GM12878 (cell line): ENCODE measurements around the gene SLC15A1. TPM values are rescaled to one million over a fixed set of nuclear protein-coding genes. Genes with fewer than 3 reads are reported as not detected.

Experiments
- ATAC-seq: fragments of 200-7000 bp; cut with Tn5 transposase; 3 replicates; pipeline ENCODE4 v1.9.1; 2020; ENCODE audit warnings: mild to moderate bottlenecking, moderate library complexity
- BruUV-seq: library from RNA; stranded (reverse); fragments of 400-500 nt; replicated peaks from 2 replicates; lab custom pipeline; 2021; lab: Mats Ljungman, UMichigan
- CTCF ChIA-PET: fragments of 300-600 bp; sonication (Branson Sonifier 250); formaldehyde crosslinking; extraction: SDS; loops from one replicate; lab custom pipeline; 2021; ENCODE audit warnings: inconsistent platforms; lab: Yijun Ruan, JAX
- POLR2A ChIA-PET: fragments of 350-600 bp; formaldehyde crosslinking; extraction: SDS; loops from one replicate; lab custom pipeline; 2021; ENCODE audit warnings: inconsistent platforms; lab: Charles Lee
- RAD21 ChIA-PET: fragments of 300-600 bp; sonication (Branson Sonifier 250); formaldehyde crosslinking; loops from one replicate; lab custom pipeline; 2023; ENCODE audit warnings: antibody characterized with exemption; ENCODE audit not compliant: unreplicated experiment; lab: Charles Lee
- SMC1A ChIA-PET: fragments of 300-600 bp; sonication (Branson Sonifier 250); formaldehyde crosslinking; loops from one replicate; lab custom pipeline; 2023; ENCODE audit not compliant: unreplicated experiment, uncharacterized antibody; lab: Charles Lee
- DNase-seq: peaks from one replicate; pipeline ENCODE4 v3.0.0-alpha.2; 2011; ENCODE audit warnings: low read depth, low spot score
- FAIRE-seq: peaks from 3 replicates; lab custom pipeline; 2011; peaks lifted over from hg19 to GRCh38; lab: Jason Lieb, UNC
- H2AFZ ChIP-seq: 2 replicates; pipeline ENCODE4 v1.6.0; 2011; ENCODE audit warnings: low read depth, low read length, control low read depth; ENCODE audit not compliant: control insufficient read depth
- H3K27ac ChIP-seq: 2 replicates; pipeline ENCODE4 v1.5.1; 2011; ENCODE audit warnings: control low read depth; ENCODE audit not compliant: control insufficient read depth, insufficient read depth
- H3K27me3 ChIP-seq, 2 experiments: replicated peaks in 1 of 2; 2 replicates each; pipeline versions ENCODE4 v1.6.0 to v1.6.1; 2011; ENCODE audit warnings: low read length in 1 of 2; ENCODE audit not compliant: control insufficient read depth in 2 of 2, insufficient read depth in 2 of 2
- H3K36me3 ChIP-seq, 2 experiments: 2 replicates each; pipeline ENCODE4 v1.5.1; 2011; ENCODE audit warnings: low read length in 1 of 2; ENCODE audit not compliant: control insufficient read depth in 2 of 2, insufficient read depth in 2 of 2
- H3K4me1 ChIP-seq: 2 replicates; pipeline ENCODE4 v1.6.1; 2011; ENCODE audit warnings: mild to moderate bottlenecking, low read length, moderate library complexity, mixed read lengths; ENCODE audit not compliant: control insufficient read depth, insufficient read depth
- H3K4me2 ChIP-seq: 2 replicates; pipeline ENCODE4 v1.6.0; 2011; ENCODE audit warnings: control low read depth; ENCODE audit not compliant: control insufficient read depth, insufficient read depth
- H3K4me3 ChIP-seq: fragments of 200-600 bp; sonication (generic); 2 replicates; pipeline ENCODE4 v1.5.1; 2016
- H3K79me2 ChIP-seq: 2 replicates; pipeline ENCODE4 v1.6.0; 2011; ENCODE audit warnings: low read length; ENCODE audit not compliant: control insufficient read depth, insufficient read depth
- H3K9ac ChIP-seq: 2 replicates; pipeline ENCODE4 v1.8.0; 2011; ENCODE audit warnings: low read length, control low read depth, mixed read lengths; ENCODE audit not compliant: control insufficient read depth, insufficient read depth
- H3K9me3 ChIP-seq: replicated peaks from 3 replicates; pipeline ENCODE4 v1.5.1; 2011; ENCODE audit warnings: mild to moderate bottlenecking, low read length; ENCODE audit not compliant: control insufficient read depth, insufficient read depth
- H4K20me1 ChIP-seq: 2 replicates; pipeline ENCODE4 v1.6.0; 2011; ENCODE audit not compliant: control insufficient read depth, insufficient read depth
- FOXK2 ChIP-seq: fragments of 450-650 bp; IDR thresholded peaks from 2 replicates; pipeline ENCODE4 v1.6.1; 2017; ENCODE audit warnings: mild to moderate bottlenecking, moderate library complexity
- FOXM1 ChIP-seq: IDR thresholded peaks from 2 replicates; pipeline ENCODE4 v1.6.1; 2012; ENCODE audit warnings: low read depth, mild to moderate bottlenecking, inconsistent platforms, low read length, moderate library complexity
- GABPA ChIP-seq: IDR thresholded peaks from 2 replicates; pipeline ENCODE4 v1.6.1; 2014; ENCODE audit warnings: antibody characterized with exemption, low read depth, mild to moderate bottlenecking, inconsistent platforms
- HDGF ChIP-seq: fragments of 450-650 bp; IDR thresholded peaks from 2 replicates; pipeline ENCODE4 v1.6.1; 2016; ENCODE audit warnings: antibody characterized with exemption
- HSF1 ChIP-seq: fragments of 150-350 bp; IDR thresholded peaks from 2 replicates; pipeline ENCODE4 v1.6.1; 2014; ENCODE audit warnings: mild to moderate bottlenecking, low read depth, low read length
- IKZF1 ChIP-seq: fragments of 450-650 bp; conservative IDR thresholded peaks from 2 replicates; pipeline ENCODE4 v1.6.1; 2017; ENCODE audit warnings: antibody characterized with exemption, mild to moderate bottlenecking
- IRF3 ChIP-seq: fragments of 450-650 bp; IDR thresholded peaks from 2 replicates; pipeline ENCODE4 v1.6.1; 2014; ENCODE audit warnings: mild to moderate bottlenecking
- MLLT1 ChIP-seq: fragments of 450-650 bp; IDR thresholded peaks from 2 replicates; pipeline ENCODE4 v1.6.1; 2016; ENCODE audit warnings: mild to moderate bottlenecking
- MTA2 ChIP-seq: fragments of 450-650 bp; IDR thresholded peaks from 2 replicates; pipeline ENCODE4 v1.6.1; 2016; ENCODE audit warnings: low read depth, mild to moderate bottlenecking, moderate library complexity
- MTA3 ChIP-seq: IDR thresholded peaks from 2 replicates; pipeline ENCODE4 v1.6.1; 2012; ENCODE audit warnings: low read length, inconsistent platforms, borderline replicate concordance
- POLR2AphosphoS2 ChIP-seq: IDR thresholded peaks from 2 replicates; pipeline ENCODE4 v1.6.1; 2011; ENCODE audit warnings: low read depth, mild to moderate bottlenecking, low read length, improper control_type of control experiment, moderate library complexity
- SUPT20H ChIP-seq: IDR thresholded peaks from 2 replicates; pipeline ENCODE4 v1.6.1; 2011; ENCODE audit warnings: low read depth, mild to moderate bottlenecking, low read length, moderate library complexity, borderline replicate concordance; ENCODE audit not compliant: control insufficient read depth
- ZBTB11 ChIP-seq: fragments of 450-650 bp; formaldehyde crosslinking; IDR thresholded peaks from 2 replicates; pipeline ENCODE4 v1.5.0; 2022; ENCODE audit warnings: mild to moderate bottlenecking, missing genetic modification characterization
- WGBS: methylation state at CpG from one replicate; pipeline ENCODE4 v1.1.6; 2016; ENCODE audit warnings: low lambda C conversion rate; ENCODE audit not compliant: insufficient replicate concordance, insufficient coverage; ENCODE audit errors: missing lambda C conversion rate; 5-methylcytosine and 5-hydroxymethylcytosine counted together
- in situ Hi-C: fragments of 300-500 bp; cut with MboI; formaldehyde crosslinking; loops from 9 replicates; pipeline ENCODE4 v1.14.3; 2018; ENCODE audit warnings: mixed read lengths
- intact Hi-C: fragments of 100-400 bp; cut with micrococcal nuclease; formaldehyde crosslinking; loops from one replicate; pipeline ENCODE4 v1.14.2; 2022; ENCODE audit not compliant: unreplicated experiment
- polyA plus RNA-seq, 11 experiments: library from polyadenylated mRNA; depleted of rRNA in 4 of 11; unstranded in 6 of 11; stranded (reverse) in 5 of 11; fragments of >200 nt; fragmentation: Nextera tagmentation in 4 of 11; fragmentation: Illumina TruSeq in 1 of 11; extraction: Ambion mirVana in 4 of 11; extraction: Trizol in 1 of 11; gene quantifications; 1 replicate in 1 of 11; 2 replicates in 10 of 11; pipeline versions ENCODE4 v1.2.1 to v1.2.3, GENCODE V29; 2011 to 2016; ENCODE audit warnings: inconsistent platforms in 2 of 11, missing spikeins in 2 of 11, low read depth in 1 of 11
- total RNA-seq, 4 experiments: library from RNA; depleted of rRNA in 3 of 4; stranded (reverse); fragments of >200 nt in 3 of 4; fragmentation: Illumina TruSeq in 1 of 4; extraction: Trizol in 1 of 4; gene quantifications; 2 replicates each; pipeline versions ENCODE4 v1.2.1 to v1.2.3, GENCODE V29; 2013 to 2021

SLC15A1 gene
- total and polyA plus RNA-seq, 10 of the 15 experiments (the other 5 are each of a cell fraction or from before 2014, with no cell fraction given) = not detected

GRCh38 chr13:98740131-98740530 lies 12.3 kb downstream of the SLC15A1 start:
- ATAC-seq = no peak
- no peaks in the 10 kb centered on the region for H4K20me1 ChIP-seq
- H3K4me2 ChIP-seq = no peak overlapping the region
- WGBS = 23% methylated on average over 8 of the region's 8 CpGs
- no TSS peak for BruUV-seq
- H3K4me3 ChIP-seq = no peak overlapping the region
- no peak overlapping the region for H2AFZ ChIP-seq
- DNase-seq = no peak
- FAIRE-seq = no peak
- no peaks in the 10 kb centered on the region; a peak in 2 of 4 replicates for H3K27me3 ChIP-seq
- SMC1A ChIA-PET = no interaction called here
- intact Hi-C loops = no loop called here
- H3K27ac ChIP-seq = no peak overlapping the region
- H3K36me3 ChIP-seq = no peaks in the 10 kb centered on the region
- no peaks in the 10 kb centered on the region; the same call in 2 of the 3 replicates for H3K9me3 ChIP-seq
- H3K9ac ChIP-seq = no peak overlapping the region
- RAD21 ChIA-PET = no interaction called here
- no peaks in the 10 kb centered on the region for H3K4me1 ChIP-seq
- H3K79me2 ChIP-seq = no peaks in the 10 kb centered on the region
- in situ Hi-C loops = no loop called here
- CTCF ChIA-PET = no interaction called here
- POLR2A ChIA-PET = no interaction called here
- no peak for TF ChIP-seq IRF3
- TF ChIP-seq HSF1 = no peak
- TF ChIP-seq HDGF = no peak
- TF ChIP-seq POLR2AphosphoS2 = no peak
- TF ChIP-seq GABPA = no peak
- no peak for TF ChIP-seq FOXM1
- no peak for TF ChIP-seq IKZF1
- TF ChIP-seq FOXK2 = no peak
- no peak for TF ChIP-seq MTA2
- no peak for TF ChIP-seq MTA3
- TF ChIP-seq MLLT1 = no peak
- no peak for TF ChIP-seq SUPT20H
- no peak for TF ChIP-seq ZBTB11 (CRISPR knock-in tag)
